IMR-90 (cell line): ENCODE results near the gene SH3RF1. TPM values are rescaled to one million over a fixed set of nuclear protein-coding genes. Genes with fewer than 3 reads are reported as not detected.

ENCODE experiments used
- ATAC-seq: fragments of 200-7000 bp; cut with Tn5 transposase; 2 replicates; pipeline ENCODE4 v1.9.1; 2020; ENCODE audit warnings: low read depth, mild to moderate bottlenecking, moderate library complexity
- BruUV-seq: library from RNA; stranded (reverse); fragments of 400-500 nt; replicated peaks from 2 replicates; lab custom pipeline; 2021; lab: Mats Ljungman, UMichigan
- CTCF ChIA-PET: fragments of 300-600 bp; formaldehyde crosslinking; extraction: SDS; loops from one replicate; lab custom pipeline; 2021; ENCODE audit warnings: antibody characterized with exemption; lab: Yijun Ruan, JAX
- POLR2A ChIA-PET: fragments of 300-600 bp; sonication (Branson Sonifier 250); formaldehyde crosslinking; loops from one replicate; lab custom pipeline; 2022; ENCODE audit warnings: antibody characterized with exemption; ENCODE audit not compliant: unreplicated experiment; lab: Charles Lee
- DNase-seq: peaks from one replicate; pipeline ENCODE4 v3.0.0; 2013
- H2AFZ ChIP-seq: replicated peaks from 2 replicates; pipeline ENCODE3; 2013; ENCODE audit warnings: low read length, mild to moderate bottlenecking; ENCODE audit not compliant: poor library complexity
- H2AK5ac ChIP-seq: 2 replicates; pipeline ENCODE4 v1.6.1; 2013; ENCODE audit warnings: low read depth, low read length, inconsistent platforms
- H2AK9ac ChIP-seq: replicated peaks from 2 replicates; pipeline ENCODE3; 2013; ENCODE audit warnings: mild to moderate bottlenecking, low read depth, low read length, moderate library complexity; ENCODE audit not compliant: poor library complexity
- H2BK120ac ChIP-seq: 2 replicates; pipeline ENCODE4 v1.6.1; 2013; ENCODE audit warnings: low read depth, low read length, inconsistent platforms
- H2BK15ac ChIP-seq: 3 replicates; pipeline ENCODE4 v1.6.1; 2013; ENCODE audit warnings: low read depth, low read length, inconsistent platforms
- H2BK20ac ChIP-seq: 2 replicates; pipeline ENCODE4 v1.6.1; 2013; ENCODE audit warnings: low read depth, mild to moderate bottlenecking, inconsistent platforms, low read length, moderate library complexity
- H2BK5ac ChIP-seq: 2 replicates; pipeline ENCODE4 v1.6.1; 2013; ENCODE audit warnings: mild to moderate bottlenecking, low read depth, low read length, inconsistent platforms; ENCODE audit not compliant: poor library complexity, severe bottlenecking
- H3K14ac ChIP-seq: replicated peaks from 2 replicates; pipeline ENCODE4 v1.6.1; 2013; ENCODE audit warnings: low read depth, low read length, inconsistent platforms
- H3K18ac ChIP-seq: 2 replicates; pipeline ENCODE4 v1.6.1; 2013; ENCODE audit warnings: low read depth, low read length, control low read depth
- H3K23ac ChIP-seq: 2 replicates; pipeline ENCODE4 v1.6.1; 2013; ENCODE audit warnings: low read depth, low read length, inconsistent platforms
- H3K27ac ChIP-seq: 2 replicates; pipeline ENCODE4 v1.5.1; 2013; ENCODE audit warnings: mild to moderate bottlenecking, control low read depth, low read length; ENCODE audit not compliant: insufficient read depth
- H3K27me3 ChIP-seq: 2 replicates; pipeline ENCODE4 v1.6.1; 2013; ENCODE audit warnings: low read length; ENCODE audit not compliant: control insufficient read depth, insufficient read depth
- H3K36me3 ChIP-seq: 2 replicates; pipeline ENCODE4 v1.6.1; 2013; ENCODE audit warnings: low read length, mixed read lengths; ENCODE audit not compliant: control insufficient read depth, insufficient read depth
- H3K4ac ChIP-seq: 2 replicates; pipeline ENCODE4 v1.6.1; 2013; ENCODE audit warnings: low read depth, low read length, inconsistent platforms
- H3K4me1 ChIP-seq: 2 replicates; pipeline ENCODE4 v1.6.1; 2013; ENCODE audit warnings: low read length, mixed read lengths; ENCODE audit not compliant: control insufficient read depth, insufficient read depth
- H3K4me2 ChIP-seq: 2 replicates; pipeline ENCODE4 v1.6.1; 2013; ENCODE audit warnings: low read depth, mild to moderate bottlenecking, control low read depth, low read length, moderate library complexity
- H3K4me3 ChIP-seq: 2 replicates; pipeline ENCODE4 v1.5.1; 2013; ENCODE audit warnings: low read depth, mild to moderate bottlenecking, control low read depth, low read length, moderate library complexity; ENCODE audit not compliant: insufficient read depth
- H3K56ac ChIP-seq: 2 replicates; pipeline ENCODE4 v1.6.1; 2013; ENCODE audit warnings: low read length, inconsistent platforms; ENCODE audit not compliant: insufficient read depth; ENCODE audit errors: extremely low read depth
- H3K79me1 ChIP-seq, 2 experiments: 2 replicates each; pipeline ENCODE4 v1.6.1; 2013; ENCODE audit warnings: low read length in 2 of 2, inconsistent platforms in 1 of 2, low read depth in 1 of 2
- H3K9ac ChIP-seq: 2 replicates; pipeline ENCODE4 v1.6.1; 2013; ENCODE audit warnings: low read depth, low read length, control low read depth
- H3K9me1 ChIP-seq: 2 replicates; pipeline ENCODE4 v1.6.1; 2013; ENCODE audit warnings: low read length, inconsistent platforms; ENCODE audit not compliant: insufficient read depth
- H3K9me3 ChIP-seq: 2 replicates; pipeline ENCODE4 v1.6.1; 2013; ENCODE audit warnings: low read length; ENCODE audit not compliant: control insufficient read depth, insufficient read depth
- H4K20me1 ChIP-seq: 2 replicates; pipeline ENCODE4 v1.6.1; 2013; ENCODE audit warnings: low read length, inconsistent platforms; ENCODE audit not compliant: insufficient read depth
- H4K5ac ChIP-seq: 2 replicates; pipeline ENCODE4 v1.6.1; 2013; ENCODE audit warnings: mild to moderate bottlenecking, low read depth, low read length, control low read depth
- H4K8ac ChIP-seq, 2 experiments: 2 replicates each; pipeline ENCODE4 v1.6.1; 2013; ENCODE audit warnings: low read depth in 2 of 2, low read length in 2 of 2, control low read depth in 1 of 2, inconsistent platforms in 1 of 2
- H4K91ac ChIP-seq: 2 replicates; pipeline ENCODE4 v1.6.1; 2013; ENCODE audit warnings: low read depth, low read length, inconsistent platforms; ENCODE audit not compliant: insufficient read depth
- BHLHE40 ChIP-seq: fragments of 150-350 bp; IDR thresholded peaks from 2 replicates; pipeline ENCODE4 v1.6.1; 2016; ENCODE audit warnings: mild to moderate bottlenecking, low read depth, low read length
- CEBPB ChIP-seq: IDR thresholded peaks from 2 replicates; pipeline ENCODE4 v1.6.1; 2012; ENCODE audit warnings: low read depth, low read length, improper control_type of control experiment
- CHD1 ChIP-seq: IDR thresholded peaks from 2 replicates; pipeline ENCODE4 v1.6.1; 2012; ENCODE audit warnings: low read depth, low read length, improper control_type of control experiment
- FOS ChIP-seq: fragments of 150-350 bp; IDR thresholded peaks from 2 replicates; pipeline ENCODE4 v1.6.1; 2016; ENCODE audit warnings: low read depth, low read length
- MAFK ChIP-seq: IDR thresholded peaks from 2 replicates; pipeline ENCODE4 v1.6.1; 2012; ENCODE audit warnings: low read depth, low read length, improper control_type of control experiment
- MAZ ChIP-seq: IDR thresholded peaks from 2 replicates; pipeline ENCODE4 v1.6.1; 2012; ENCODE audit warnings: low read depth, mild to moderate bottlenecking, low read length, improper control_type of control experiment, moderate library complexity, borderline replicate concordance
- MXI1 ChIP-seq: IDR thresholded peaks from 2 replicates; pipeline ENCODE4 v1.6.1; 2012; ENCODE audit warnings: low read depth, mild to moderate bottlenecking, low read length, moderate library complexity, borderline replicate concordance
- POLR2A ChIP-seq: IDR thresholded peaks from 2 replicates; pipeline ENCODE4 v1.6.1; 2012; ENCODE audit warnings: mild to moderate bottlenecking, low read depth, low read length
- RAD21 ChIP-seq: IDR thresholded peaks from 2 replicates; pipeline ENCODE4 v1.6.1; 2012; ENCODE audit warnings: low read length, improper control_type of control experiment
- RCOR1 ChIP-seq: IDR thresholded peaks from 2 replicates; pipeline ENCODE4 v1.6.1; 2012; ENCODE audit warnings: mild to moderate bottlenecking, low read length, improper control_type of control experiment; ENCODE audit not compliant: insufficient replicate concordance
- RFX5 ChIP-seq: IDR thresholded peaks from 2 replicates; pipeline ENCODE4 v1.8.0; 2012; ENCODE audit warnings: low read depth, mild to moderate bottlenecking, low read length, moderate library complexity
- SMC3 ChIP-seq: fragments of 150-350 bp; IDR thresholded peaks from 2 replicates; pipeline ENCODE4 v1.6.1; 2016; ENCODE audit warnings: low read depth, mild to moderate bottlenecking, antibody characterized with exemption, low read length, moderate library complexity
- WGBS, 2 experiments: methylation state at CpG; one replicate each; pipeline versions ENCODE4 v1.1.5 to v1.1.7; 2013; ENCODE audit warnings: missing lambda C conversion rate in 2 of 2; ENCODE audit not compliant: insufficient read length in 1 of 2; ENCODE audit errors: extremely low coverage in 2 of 2; 5-methylcytosine and 5-hydroxymethylcytosine counted together
- dilution Hi-C: fragments of 300-500 bp; cut with HindIII; formaldehyde crosslinking; loops from one replicate; pipeline ENCODE4 v1.14.3; 2018; ENCODE audit warnings: low sequenced_read_pairs; ENCODE audit not compliant: unreplicated experiment
- in situ Hi-C: fragments of 300-500 bp; cut with MboI; formaldehyde crosslinking; loops from 3 replicates; pipeline ENCODE4 v1.14.3; 2019; ENCODE audit warnings: low sequenced_read_pairs, inconsistent platforms, mixed read lengths
- intact Hi-C: fragments of 100-400 bp; cut with micrococcal nuclease; formaldehyde crosslinking; loops from 2 replicates; pipeline ENCODE4 v1.10.0; 2022
- polyA plus RNA-seq, 3 experiments: library from polyadenylated mRNA; depleted of rRNA; stranded (reverse); fragments of >200 nt; gene quantifications; 2 replicates each; pipeline ENCODE4 v1.2.3, GENCODE V29; 2012; ENCODE audit warnings: low replicate concordance in 1 of 3
- total RNA-seq: library from RNA; depleted of rRNA; stranded (reverse); fragments of >200 nt; gene quantifications from 2 replicates; pipeline ENCODE4 v1.2.3, GENCODE V29; 2012
- TF ChIP-seq, protein P1 (sequence below): fragments of 150-350 bp; IDR thresholded peaks from 2 replicates; pipeline ENCODE4 v1.6.1; 2017; ENCODE audit warnings: mild to moderate bottlenecking, antibody characterized with exemption, low read length, low read depth
- TF ChIP-seq, protein P2 (sequence below): conservative IDR thresholded peaks from 2 replicates; pipeline ENCODE4 v1.5.1; 2012; ENCODE audit warnings: mild to moderate bottlenecking, low read depth, low read length, improper control_type of control experiment

SH3RF1 gene
- total and polyA plus RNA-seq, 2 of the 4 experiments (the other 2 are of a cell fraction), result 22.0 to 29.8 TPM

DNA sequence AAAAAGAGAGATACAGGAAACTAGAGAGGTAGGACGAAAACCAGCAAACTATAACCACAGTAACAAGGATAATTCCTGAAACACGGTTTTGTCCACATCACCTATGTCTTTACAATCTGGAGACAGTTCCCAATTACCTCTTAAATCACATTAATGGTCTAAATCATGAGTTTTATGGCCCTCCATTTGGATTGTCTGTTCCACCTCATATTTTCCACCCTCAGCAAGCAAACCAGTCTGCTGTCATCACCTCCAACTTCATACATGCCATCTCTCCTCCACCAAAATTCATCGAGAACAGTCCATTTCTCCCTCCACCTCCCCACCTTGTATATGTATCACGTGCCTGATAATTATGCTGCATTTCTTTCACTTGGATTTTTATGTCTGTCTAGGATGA lies 107.3 kb downstream of the SH3RF1 start:
- no peak overlapping the region for H3K9ac ChIP-seq
- H2AFZ ChIP-seq, result no peak overlapping the region
- H4K91ac ChIP-seq, result peak overlapping the region; percentile 34; the same call in 1 of the 2 replicates
- H3K4me2 ChIP-seq, result no peak overlapping the region
- peak overlapping the region; percentile 44; the same call in 1 of the 2 replicates for H2BK20ac ChIP-seq
- BruUV-seq, result no TSS peak
- ChIA-PET POLR2A (no interaction called here), CTCF (interaction anchor here (0.6 kb wide), 2 partner anchors 21 to 24 kb away, joined by 4 to 5 read pairs; no protein-coding TSS in a partner anchor)
- intact Hi-C loops (no loop called here), in situ Hi-C loops (no loop called here), dilution Hi-C loops (no loop called here)
- H3K9me1 ChIP-seq, result peaks cover 18% of the 10 kb centered on the region
- peak overlapping the region; percentile 46; the same call in 1 of the 2 replicates for H3K4ac ChIP-seq
- peak overlapping the region; percentile 55 for H2BK5ac ChIP-seq
- ATAC-seq (no peak), DNase-seq (no peak)
- H3K4me3 ChIP-seq, result no peak overlapping the region
- H3K14ac ChIP-seq, result peak overlapping the region; percentile 46; the same call in 1 of the 2 replicates
- peak overlapping the region; percentile 13; the same call in 1 of the 2 replicates for H2AK5ac ChIP-seq
- H3K18ac ChIP-seq, result no peak overlapping the region; the same call in 1 of the 2 replicates
- H2AK9ac ChIP-seq, result no peak overlapping the region
- H3K27ac ChIP-seq, result no peak overlapping the region
- TF ChIP-seq RCOR1 (no peak), BHLHE40 (no peak), POLR2A (no peak), RFX5 (no peak), CHD1 (no peak), CEBPB (no peak), RAD21 (no peak), MXI1 (no peak), FOS (no peak), SMC3 (no peak), MAFK (no peak), MAZ (no peak)
- TF ChIP-seq, protein P1, sequence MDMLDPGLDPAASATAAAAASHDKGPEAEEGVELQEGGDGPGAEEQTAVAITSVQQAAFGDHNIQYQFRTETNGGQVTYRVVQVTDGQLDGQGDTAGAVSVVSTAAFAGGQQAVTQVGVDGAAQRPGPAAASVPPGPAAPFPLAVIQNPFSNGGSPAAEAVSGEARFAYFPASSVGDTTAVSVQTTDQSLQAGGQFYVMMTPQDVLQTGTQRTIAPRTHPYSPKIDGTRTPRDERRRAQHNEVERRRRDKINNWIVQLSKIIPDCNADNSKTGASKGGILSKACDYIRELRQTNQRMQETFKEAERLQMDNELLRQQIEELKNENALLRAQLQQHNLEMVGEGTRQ, result no peak
- TF ChIP-seq, protein P2, sequence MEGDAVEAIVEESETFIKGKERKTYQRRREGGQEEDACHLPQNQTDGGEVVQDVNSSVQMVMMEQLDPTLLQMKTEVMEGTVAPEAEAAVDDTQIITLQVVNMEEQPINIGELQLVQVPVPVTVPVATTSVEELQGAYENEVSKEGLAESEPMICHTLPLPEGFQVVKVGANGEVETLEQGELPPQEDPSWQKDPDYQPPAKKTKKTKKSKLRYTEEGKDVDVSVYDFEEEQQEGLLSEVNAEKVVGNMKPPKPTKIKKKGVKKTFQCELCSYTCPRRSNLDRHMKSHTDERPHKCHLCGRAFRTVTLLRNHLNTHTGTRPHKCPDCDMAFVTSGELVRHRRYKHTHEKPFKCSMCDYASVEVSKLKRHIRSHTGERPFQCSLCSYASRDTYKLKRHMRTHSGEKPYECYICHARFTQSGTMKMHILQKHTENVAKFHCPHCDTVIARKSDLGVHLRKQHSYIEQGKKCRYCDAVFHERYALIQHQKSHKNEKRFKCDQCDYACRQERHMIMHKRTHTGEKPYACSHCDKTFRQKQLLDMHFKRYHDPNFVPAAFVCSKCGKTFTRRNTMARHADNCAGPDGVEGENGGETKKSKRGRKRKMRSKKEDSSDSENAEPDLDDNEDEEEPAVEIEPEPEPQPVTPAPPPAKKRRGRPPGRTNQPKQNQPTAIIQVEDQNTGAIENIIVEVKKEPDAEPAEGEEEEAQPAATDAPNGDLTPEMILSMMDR, result no peak
- H3K23ac ChIP-seq, result peak overlapping the region; percentile 64; the same call in 1 of the 2 replicates
- peaks cover 32% of the 10 kb centered on the region for H3K4me1 ChIP-seq
- H3K27me3 ChIP-seq, result no peaks in the 10 kb centered on the region
- peak overlapping the region; percentile 23; the same call in 1 of the 2 replicates for H2BK120ac ChIP-seq
- H2BK15ac ChIP-seq, result peak overlapping the region; percentile 33; the same call in 1 of the 3 replicates
- peaks cover 2% of the 10 kb centered on the region; the same call in 1 of the 2 replicates for H3K36me3 ChIP-seq
- 50% methylated on average over 1 of the region's 4 CpGs; no CpG with 5 or more reads in 1 of the 2 experiments for WGBS, 2 experiments
- H3K56ac ChIP-seq, result no peak overlapping the region
- no peaks in the 10 kb centered on the region for H3K9me3 ChIP-seq
- peaks cover 10% of the 10 kb centered on the region; the same call in 1 of the 2 replicates for H4K20me1 ChIP-seq
- H4K8ac ChIP-seq, result peak overlapping the region in 1 of 2 experiments; percentile 35; a peak in 2 of 4 replicates
- H4K5ac ChIP-seq, result no peak overlapping the region
- peaks cover 24 to 75% of the 10 kb centered on the region in 2 experiments for H3K79me1 ChIP-seq
